Large intestine (tissue), 12 donors: Measurements from ENCODE around the gene CCNQ. TPM values are rescaled to one million over a fixed set of nuclear protein-coding genes. Genes with fewer than 3 reads are reported as not detected.

Experiments used
- DNase-seq, 2 donors: peaks; one replicate each; pipeline versions ENCODE4 v3.0.0 to v3.0.0-alpha.2; 2013
- H3K27ac ChIP-seq: one replicate; pipeline ENCODE4 v1.5.1; 2013; ENCODE audit warnings: low read length
- H3K27me3 ChIP-seq: 2 replicates; pipeline ENCODE4 v1.6.1; 2013; ENCODE audit warnings: low read length; ENCODE audit not compliant: control insufficient read depth, insufficient read depth
- H3K36me3 ChIP-seq: 2 replicates; pipeline ENCODE4 v1.6.1; 2013; ENCODE audit warnings: low read length; ENCODE audit not compliant: control insufficient read depth, insufficient read depth
- H3K4me1 ChIP-seq: one replicate; pipeline ENCODE4 v1.6.1; 2013; ENCODE audit warnings: low read length; ENCODE audit not compliant: control insufficient read depth, insufficient read depth
- H3K4me3 ChIP-seq: one replicate; pipeline ENCODE4 v1.5.1; 2013; ENCODE audit warnings: low read length
- H3K9me3 ChIP-seq: one replicate; pipeline ENCODE4 v1.6.1; 2013; ENCODE audit warnings: mild to moderate bottlenecking, low read depth, low read length, moderate library complexity; ENCODE audit not compliant: control insufficient read depth
- WGBS: methylation state at CpG from one replicate; pipeline ENCODE4 v1.1.5; 2013; ENCODE audit warnings: low lambda C conversion rate; ENCODE audit not compliant: insufficient coverage; 5-methylcytosine and 5-hydroxymethylcytosine counted together
- long read RNA-seq, 11 donors: transcript quantifications; one replicate each; lab custom pipeline, GENCODE V29; 2026
- polyA plus RNA-seq: library from polyadenylated mRNA; unstranded; fragments of 120-200 nt; gene quantifications from one replicate; pipeline ENCODE4 v1.2.1, GENCODE V29; 2013

CCNQ gene
- polyA plus RNA-seq = 15.9 TPM
- long read RNA-seq, donor 1, partial matches to known transcripts = 0 of 6 reads
- long read RNA-seq, donor 1, other reads (novel, unspliced or antisense) = 0 of 6 reads
- long read RNA-seq, donor 2, partial matches to known transcripts = 0 of 7 reads
- long read RNA-seq, donor 2, other reads (novel, unspliced or antisense) = 0 of 7 reads
- long read RNA-seq, donor 3, transcript CCNQ-204 (5 exons, 1,306 nt) = major isoform, 5 of 12 reads
- long read RNA-seq, donor 3, partial matches to known transcripts = 0 of 12 reads
- long read RNA-seq, donor 3, other reads (novel, unspliced or antisense) = 0 of 12 reads
- long read RNA-seq, donor 4 = 0 reads
- long read RNA-seq, donor 5, partial matches to known transcripts = 0 of 6 reads
- long read RNA-seq, donor 5, other reads (novel, unspliced or antisense) = 0 of 6 reads
- long read RNA-seq, donor 6, partial matches to known transcripts = 0 of 8 reads
- long read RNA-seq, donor 6, other reads (novel, unspliced or antisense) = 0 of 8 reads
- long read RNA-seq, donor 7, partial matches to known transcripts = 0 of 1 reads
- long read RNA-seq, donor 7, other reads (novel, unspliced or antisense) = 0 of 1 reads
- long read RNA-seq, donor 8, partial matches to known transcripts = 0 of 10 reads
- long read RNA-seq, donor 8, other reads (novel, unspliced or antisense) = 0 of 10 reads
- long read RNA-seq, donor 9, partial matches to known transcripts = 6 of 12 reads
- long read RNA-seq, donor 9, other reads (novel, unspliced or antisense) = 0 of 12 reads
- long read RNA-seq, donor 10, partial matches to known transcripts = 0 of 9 reads
- long read RNA-seq, donor 10, other reads (novel, unspliced or antisense) = 0 of 9 reads
- long read RNA-seq, donor 11, partial matches to known transcripts = 0 of 7 reads
- long read RNA-seq, donor 11, other reads (novel, unspliced or antisense) = 0 of 7 reads

GRCh38 chrX:153598541-153599191 lies at the start of gene CCNQ:
CCNQ (minus strand) TSS chrX:153599139; CDS start chrX:153599073, 66 bp downstream.
- peaks cover 10% of the 10 kb centered on the region for H3K4me1 ChIP-seq
- H3K36me3 ChIP-seq = peaks cover 7% of the 10 kb centered on the region
- H3K27me3 ChIP-seq = no peaks in the 10 kb centered on the region
- H3K27ac ChIP-seq = peak within 1 kb of the TSS; percentile 59
- peak within 1 kb of the TSS; percentile 59 for H3K4me3 ChIP-seq
- DNase-seq = peak in 1 of 2 donors; percentile 57
- no CpG with 5 or more reads among the region's 79 CpGs for WGBS
- H3K9me3 ChIP-seq = no peaks in the 10 kb centered on the region

- Histone ChIP-seq H3K36me3 (no peaks in the 10 kb centered on the region), H3K4me1 (peaks cover 8% of the 10 kb centered on the region), H3K27me3 (peaks cover 56% of the 10 kb centered on the region), H3K27ac (no peak overlapping the region), H3K9me3 (peaks cover 11% of the 10 kb centered on the region), H3K4me3 (peak overlapping the region; percentile 21)
- no peak for DNase-seq
- no CpG with 5 or more reads among the region's 85 CpGs for WGBS
These were observed 48.8 kb upstream of the CCNQ start for GRCh38 chrX:153647461-153648357.

- no peak within 1 kb of the TSS for H3K27ac ChIP-seq
- peak within 1 kb of the TSS; percentile 21 for H3K4me3 ChIP-seq
- peaks cover 11% of the 10 kb centered on the region for H3K4me1 ChIP-seq
- peak in 1 of 2 donors; percentile 53 for DNase-seq
- peaks cover 60% of the 10 kb centered on the region for H3K27me3 ChIP-seq
- no peaks in the 10 kb centered on the region for H3K36me3 ChIP-seq
- WGBS = no CpG with 5 or more reads among the region's 53 CpGs
- peaks cover 11% of the 10 kb centered on the region for H3K9me3 ChIP-seq
These were observed 47.9 kb upstream of the CCNQ start, which contains the start of gene DUSP9 for GRCh38 chrX:153646620-153647373. DUSP9 (plus strand) TSS chrX:153647203; CDS start chrX:153647954, 751 bp downstream.

- H3K27me3 ChIP-seq = peaks cover 68% of the 10 kb centered on the region
- WGBS = no CpG with 5 or more reads among the region's 10 CpGs
- peaks cover 11% of the 10 kb centered on the region for H3K4me1 ChIP-seq
- H3K27ac ChIP-seq = no peak overlapping the region
- no peak overlapping the region for H3K4me3 ChIP-seq
- DNase-seq = no peak
- no peaks in the 10 kb centered on the region for H3K36me3 ChIP-seq
- peaks cover 11% of the 10 kb centered on the region for H3K9me3 ChIP-seq
These were observed 47.1 kb upstream of the CCNQ start for GRCh38 chrX:153645921-153646488.

GRCh38 chrX:153645151-153645550 lies 46.2 kb upstream of the CCNQ start:
- WGBS = no CpG with 5 or more reads among the region's 6 CpGs
- DNase-seq = no peak
- H3K27me3 ChIP-seq = peaks cover 70% of the 10 kb centered on the region
- no peak overlapping the region for H3K4me3 ChIP-seq
- peaks cover 11% of the 10 kb centered on the region for H3K9me3 ChIP-seq
- H3K36me3 ChIP-seq = no peaks in the 10 kb centered on the region
- H3K27ac ChIP-seq = no peak overlapping the region
- H3K4me1 ChIP-seq = peaks cover 11% of the 10 kb centered on the region

- H3K27me3 ChIP-seq = peaks cover 70% of the 10 kb centered on the region
- no peaks in the 10 kb centered on the region for H3K36me3 ChIP-seq
- no peak overlapping the region for H3K27ac ChIP-seq
- H3K9me3 ChIP-seq = peaks cover 11% of the 10 kb centered on the region
- DNase-seq = no peak
- H3K4me3 ChIP-seq = no peak overlapping the region
- WGBS = no CpG with 5 or more reads among the region's 46 CpGs
- H3K4me1 ChIP-seq = peaks cover 11% of the 10 kb centered on the region
These were observed 45.6 kb upstream of the CCNQ start for GRCh38 chrX:153644356-153645125.

- peaks cover 8% of the 10 kb centered on the region for H3K9me3 ChIP-seq
- no CpG with 5 or more reads among the region's 84 CpGs for WGBS
- H3K27ac ChIP-seq = no peak overlapping the region
- H3K4me3 ChIP-seq = no peak overlapping the region
- H3K27me3 ChIP-seq = peaks cover 64% of the 10 kb centered on the region
- no peaks in the 10 kb centered on the region for H3K36me3 ChIP-seq
- peak in 1 of 2 donors; percentile 26 for DNase-seq
- H3K4me1 ChIP-seq = peaks cover 11% of the 10 kb centered on the region
These were observed 44.8 kb upstream of the CCNQ start for GRCh38 chrX:153643431-153644351.
